ENCODE results near the gene RAB34.

Gene RAB34

DNA sequence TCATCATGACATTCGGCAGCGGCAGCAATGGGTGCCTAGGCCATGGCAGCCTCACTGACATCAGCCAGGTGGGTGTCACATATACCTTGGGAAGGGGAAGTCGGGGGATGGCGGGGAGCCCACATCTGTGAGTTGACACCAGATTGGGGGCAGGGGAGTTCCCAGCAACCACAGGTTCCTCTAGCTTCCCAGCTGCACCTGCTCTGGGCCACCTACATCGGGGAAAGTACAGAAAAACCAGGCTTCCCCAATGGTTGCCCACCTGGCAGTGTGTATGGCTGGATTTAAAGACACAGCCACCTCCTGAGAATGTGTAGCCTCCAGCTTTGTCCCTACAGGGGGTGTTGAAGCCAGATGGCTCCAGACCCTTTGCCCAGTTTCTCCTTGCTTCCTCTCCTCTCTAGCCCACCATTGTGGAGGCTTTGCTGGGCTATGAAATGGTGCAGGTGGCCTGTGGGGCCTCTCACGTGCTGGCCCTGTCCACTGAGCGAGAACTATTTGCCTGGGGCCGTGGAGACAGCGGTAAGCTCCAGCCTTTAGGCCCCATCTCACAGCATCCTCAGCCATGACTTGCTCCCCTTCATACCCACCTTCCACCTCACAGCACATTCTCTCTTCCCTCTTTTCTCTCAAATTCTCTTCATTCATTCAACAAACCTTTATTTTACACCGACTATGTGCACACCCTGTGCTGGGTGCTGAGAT, 21.2 kb upstream of the RAB34 start:
- H2BK120ac ChIP-seq (ENCODE audit: low read depth, low read length) = no peak overlapping the region
- no peaks in the 10 kb centered on the region for H3K9me3 ChIP-seq (ENCODE audit: control insufficient read depth, low read length)
- H3K27ac ChIP-seq (ENCODE audit: low read length, poor library complexity, severe bottlenecking) = no peak overlapping the region
- no peak overlapping the region for H3K9ac ChIP-seq (ENCODE audit: low read length)
- peaks cover 21 to 40% of the 10 kb centered on the region in 2 experiments for H3K36me3 ChIP-seq (ENCODE audit: control insufficient read depth in 1 of 2, insufficient read depth in 2 of 2, low read depth in 1 of 2, low read length in 2 of 2)
- no peak overlapping the region for H2BK15ac ChIP-seq (ENCODE audit: low read depth, poor library complexity, severe bottlenecking)
- no peak overlapping the region for H3K18ac ChIP-seq (ENCODE audit: low read depth in 1 of 2, low read length in 2 of 2)
- H3K14ac ChIP-seq (ENCODE audit: low read length in 2 of 2) = no peak overlapping the region
- WGBS = 94% methylated on average over 9 of the region's 10 CpGs
- no peaks in the 10 kb centered on the region for H3K27me3 ChIP-seq (ENCODE audit: control insufficient read depth in 1 of 2, insufficient read depth in 1 of 2, low read length in 2 of 2)
- peaks cover 12% of the 10 kb centered on the region for H3K4me1 ChIP-seq (ENCODE audit: control insufficient read depth, insufficient read depth, low read depth, low read length)
- no peak overlapping the region for H3K4me2 ChIP-seq (ENCODE audit: low read length, poor library complexity, severe bottlenecking)
- H3K4ac ChIP-seq (ENCODE audit: low read depth in 1 of 2, low read length in 2 of 2) = no peak overlapping the region
- no peak overlapping the region for H3K23ac ChIP-seq (ENCODE audit: low read length in 2 of 2)
- H2BK12ac ChIP-seq (ENCODE audit: low read length in 2 of 2) = no peak overlapping the region
- H2AFZ ChIP-seq (ENCODE audit: low read depth, low read length) = no peak overlapping the region
- no peak overlapping the region for H3K4me3 ChIP-seq (ENCODE audit: insufficient read depth in 1 of 2, low read depth in 1 of 2, low read length in 2 of 2)
- DNase-seq = no peak
- no peak overlapping the region for H4K8ac ChIP-seq (ENCODE audit: low read length)
- no peak overlapping the region for H2AK5ac ChIP-seq (ENCODE audit: low read length, severe bottlenecking)
- H4K91ac ChIP-seq (ENCODE audit: low read length) = no peak overlapping the region
- H2BK5ac ChIP-seq (ENCODE audit: low read depth, low read length, poor library complexity, severe bottlenecking) = no peak overlapping the region
- H3K79me1 ChIP-seq (replicated peaks; ENCODE audit: low read length, poor library complexity, severe bottlenecking) = peaks cover 3% of the 10 kb centered on the region

DNA sequence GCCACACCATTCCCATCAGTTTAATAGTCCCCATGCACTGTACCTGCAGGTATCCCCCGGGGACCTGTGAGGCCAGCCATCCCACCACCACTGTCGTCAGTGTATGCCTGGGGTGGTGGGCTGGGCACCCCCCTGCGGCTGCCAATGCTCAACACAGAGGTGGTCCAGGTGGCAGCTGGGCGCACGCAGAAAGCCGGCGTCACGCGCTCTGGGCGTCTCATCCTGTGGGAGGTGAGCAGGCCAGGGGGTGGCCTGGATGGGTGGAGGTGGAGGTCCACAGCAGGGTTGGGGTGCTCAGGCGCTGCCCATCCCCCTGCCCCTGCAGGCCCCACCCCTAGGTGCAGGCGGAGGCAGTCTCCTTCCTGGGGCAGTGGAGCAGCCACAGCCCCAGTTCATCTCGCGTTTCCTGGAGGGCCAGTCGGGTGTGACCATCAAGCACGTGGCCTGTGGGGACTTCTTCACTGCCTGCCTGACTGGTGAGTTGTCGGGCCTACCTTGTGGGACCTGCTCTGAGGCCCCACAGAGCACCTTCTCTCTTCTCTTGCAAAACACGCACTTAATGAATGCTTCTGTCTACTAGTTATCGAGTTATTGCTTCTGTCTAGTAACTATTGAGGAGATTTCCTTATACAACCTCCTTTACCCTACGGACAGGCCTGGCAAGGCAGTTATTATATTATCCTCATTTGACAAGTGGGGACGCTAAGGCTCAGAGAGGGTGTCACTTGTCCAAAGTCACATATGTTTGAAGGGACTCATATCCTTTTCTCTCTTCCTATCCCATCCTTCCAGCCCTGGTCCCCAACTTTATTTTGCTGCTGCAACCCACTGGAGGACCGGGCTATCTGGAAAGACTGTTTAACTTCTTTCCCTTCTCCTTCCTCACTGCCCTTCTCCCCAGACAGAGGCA, 20.4 kb upstream of the RAB34 start:
- no peak overlapping the region for H2BK12ac ChIP-seq (ENCODE audit: low read length in 2 of 2)
- H2BK120ac ChIP-seq (ENCODE audit: low read depth, low read length) = no peak overlapping the region
- H3K14ac ChIP-seq (ENCODE audit: low read length in 2 of 2) = no peak overlapping the region
- no peak overlapping the region for H4K91ac ChIP-seq (ENCODE audit: low read length)
- H3K4me3 ChIP-seq (ENCODE audit: insufficient read depth in 1 of 2, low read depth in 1 of 2, low read length in 2 of 2) = no peak overlapping the region
- H4K8ac ChIP-seq (ENCODE audit: low read length) = no peak overlapping the region
- H2AK5ac ChIP-seq (ENCODE audit: low read length, severe bottlenecking) = no peak overlapping the region
- no peak overlapping the region for H2BK5ac ChIP-seq (ENCODE audit: low read depth, low read length, poor library complexity, severe bottlenecking)
- no peaks in the 10 kb centered on the region for H3K9me3 ChIP-seq (ENCODE audit: control insufficient read depth, low read length)
- peaks cover 22 to 40% of the 10 kb centered on the region in 2 experiments for H3K36me3 ChIP-seq (ENCODE audit: control insufficient read depth in 1 of 2, insufficient read depth in 2 of 2, low read depth in 1 of 2, low read length in 2 of 2)
- H3K23ac ChIP-seq (ENCODE audit: low read length in 2 of 2) = no peak overlapping the region
- no peak overlapping the region for H3K9ac ChIP-seq (ENCODE audit: low read length)
- no peak overlapping the region for H3K18ac ChIP-seq (ENCODE audit: low read depth in 1 of 2, low read length in 2 of 2)
- peaks cover 3% of the 10 kb centered on the region for H3K79me1 ChIP-seq (replicated peaks; ENCODE audit: low read length, poor library complexity, severe bottlenecking)
- no peak for DNase-seq
- no peak overlapping the region for H2BK15ac ChIP-seq (ENCODE audit: low read depth, poor library complexity, severe bottlenecking)
- H3K4me1 ChIP-seq (ENCODE audit: control insufficient read depth, insufficient read depth, low read depth, low read length) = peaks cover 12% of the 10 kb centered on the region
- H2AFZ ChIP-seq (ENCODE audit: low read depth, low read length) = no peak overlapping the region
- 94% methylated on average over 22 of the region's 22 CpGs for WGBS
- no peak overlapping the region for H3K4me2 ChIP-seq (ENCODE audit: low read length, poor library complexity, severe bottlenecking)
- H3K4ac ChIP-seq (ENCODE audit: low read depth in 1 of 2, low read length in 2 of 2) = no peak overlapping the region
- H3K27me3 ChIP-seq (ENCODE audit: control insufficient read depth in 1 of 2, insufficient read depth in 1 of 2, low read length in 2 of 2) = no peaks in the 10 kb centered on the region
- no peak overlapping the region for H3K27ac ChIP-seq (ENCODE audit: low read length, poor library complexity, severe bottlenecking)

DNA sequence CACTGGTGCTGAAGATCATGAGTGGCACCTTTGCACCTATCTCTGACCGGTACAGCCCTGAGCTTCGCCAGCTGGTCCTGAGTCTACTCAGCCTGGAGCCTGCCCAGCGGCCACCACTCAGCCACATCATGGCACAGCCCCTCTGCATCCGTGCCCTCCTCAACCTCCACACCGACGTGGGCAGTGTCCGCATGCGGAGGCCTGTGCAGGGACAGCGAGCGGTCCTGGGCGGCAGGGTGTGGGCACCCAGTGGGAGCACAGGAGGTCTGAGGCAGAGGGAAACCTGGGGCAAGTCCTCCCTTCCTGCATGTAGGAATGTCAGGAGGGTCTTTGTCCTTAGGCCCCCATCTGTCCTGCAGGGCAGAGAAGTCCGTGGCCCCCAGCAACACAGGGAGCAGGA, 19.6 kb upstream of the RAB34 start:
- Histone ChIP-seq H3K18ac (ENCODE audit: low read depth in 1 of 2, low read length in 2 of 2) (no peak overlapping the region), H3K4me3 (ENCODE audit: insufficient read depth in 1 of 2, low read depth in 1 of 2, low read length in 2 of 2) (no peak overlapping the region), H3K79me1 (replicated peaks; ENCODE audit: low read length, poor library complexity, severe bottlenecking) (peaks cover 3% of the 10 kb centered on the region), H2BK15ac (ENCODE audit: low read depth, poor library complexity, severe bottlenecking) (no peak overlapping the region), H3K14ac (ENCODE audit: low read length in 2 of 2) (no peak overlapping the region), H2BK120ac (ENCODE audit: low read depth, low read length) (no peak overlapping the region), H3K9me3 (ENCODE audit: control insufficient read depth, low read length) (no peaks in the 10 kb centered on the region), H3K23ac (ENCODE audit: low read length in 2 of 2) (no peak overlapping the region), H3K4me1 (ENCODE audit: control insufficient read depth, insufficient read depth, low read depth, low read length) (peaks cover 10% of the 10 kb centered on the region), H2AK5ac (ENCODE audit: low read length, severe bottlenecking) (no peak overlapping the region), H3K4me2 (ENCODE audit: low read length, poor library complexity, severe bottlenecking) (no peak overlapping the region), H3K4ac (ENCODE audit: low read depth in 1 of 2, low read length in 2 of 2) (no peak overlapping the region), H3K27me3 (ENCODE audit: control insufficient read depth in 1 of 2, insufficient read depth in 1 of 2, low read length in 2 of 2) (no peaks in the 10 kb centered on the region), H2BK12ac (ENCODE audit: low read length in 2 of 2) (no peak overlapping the region), H4K8ac (ENCODE audit: low read length) (no peak overlapping the region), H3K9ac (ENCODE audit: low read length) (no peak overlapping the region), H3K27ac (ENCODE audit: low read length, poor library complexity, severe bottlenecking) (no peak overlapping the region), H3K36me3 (ENCODE audit: control insufficient read depth in 1 of 2, insufficient read depth in 2 of 2, low read depth in 1 of 2, low read length in 2 of 2) (peaks cover 22 to 40% of the 10 kb centered on the region in 2 experiments), H4K91ac (ENCODE audit: low read length) (no peak overlapping the region), H2AFZ (ENCODE audit: low read depth, low read length) (no peak overlapping the region), H2BK5ac (ENCODE audit: low read depth, low read length, poor library complexity, severe bottlenecking) (no peak overlapping the region)
- WGBS = 94% methylated on average over 12 of the region's 12 CpGs
- DNase-seq = no peak
